ENCODE measurements around the gene DUS1L. TPM values are rescaled to one million over a fixed set of nuclear protein-coding genes. Genes with fewer than 3 reads are reported as not detected.

DUS1L gene
- total RNA-seq, 1 donor from 2014 or later: 35.7 TPM

DNA sequence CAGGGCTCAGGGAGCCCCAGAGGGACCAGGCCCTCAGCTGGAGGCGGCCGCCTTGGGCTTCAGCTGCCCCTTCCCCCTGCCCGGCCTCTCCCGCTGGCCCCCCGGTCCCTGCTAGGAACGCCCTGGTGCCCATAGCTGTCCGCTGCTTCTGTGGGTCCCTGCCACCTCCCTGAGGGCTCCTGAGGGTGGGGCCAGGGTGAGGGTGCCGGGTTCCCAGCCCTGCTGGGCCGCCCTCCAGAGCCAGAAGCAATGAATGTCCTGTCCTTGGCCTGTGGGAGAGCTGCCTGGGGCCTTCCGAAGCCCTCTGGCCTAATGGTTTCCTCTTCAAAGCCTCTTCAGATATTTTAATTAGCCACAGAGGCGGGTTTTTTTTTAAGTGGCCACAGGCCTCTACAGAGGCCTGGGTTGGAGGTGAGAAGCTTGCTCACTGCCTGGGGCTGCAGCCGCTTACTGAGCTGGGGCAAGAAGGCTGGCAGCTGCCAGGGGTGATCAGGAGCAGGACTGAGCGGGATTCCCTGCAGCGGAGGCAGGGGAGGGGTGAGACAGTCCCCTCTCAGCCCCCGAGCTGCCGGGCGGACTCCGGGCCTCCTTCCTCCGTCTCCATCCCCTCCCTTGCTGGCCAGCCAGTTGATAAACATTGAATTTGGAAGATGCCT, 52.8 kb downstream of the DUS1L start:
- no peak for DNase-seq

DNA sequence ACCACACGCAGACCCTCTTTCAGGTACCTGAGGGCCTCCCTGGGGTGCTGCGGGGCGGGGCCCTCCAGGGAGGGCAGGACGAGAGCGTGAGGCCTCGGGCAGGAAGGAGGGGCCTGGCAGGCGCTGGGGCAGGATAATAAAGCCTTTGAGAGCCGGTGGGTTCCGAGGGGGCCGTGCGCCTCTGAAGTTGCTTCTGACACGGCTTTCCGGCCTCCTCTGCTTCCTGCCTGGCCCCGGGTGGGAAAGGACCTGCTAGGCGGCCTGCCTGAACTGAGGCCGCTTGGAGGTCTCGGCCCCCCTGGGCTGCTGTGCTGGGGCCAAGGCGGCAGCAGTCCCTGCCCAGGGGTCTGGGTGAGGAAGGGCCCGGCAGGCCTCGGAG, 53.4 kb downstream of the DUS1L start:
- DNase-seq: no peak

- no peak for DNase-seq
These were observed 53.9 kb downstream of the DUS1L start for GRCh38 chr17:82011617-82012187.

- no peak for DNase-seq
These were observed 54.8 kb downstream of the DUS1L start for GRCh38 chr17:82010575-82011525.

DNA sequence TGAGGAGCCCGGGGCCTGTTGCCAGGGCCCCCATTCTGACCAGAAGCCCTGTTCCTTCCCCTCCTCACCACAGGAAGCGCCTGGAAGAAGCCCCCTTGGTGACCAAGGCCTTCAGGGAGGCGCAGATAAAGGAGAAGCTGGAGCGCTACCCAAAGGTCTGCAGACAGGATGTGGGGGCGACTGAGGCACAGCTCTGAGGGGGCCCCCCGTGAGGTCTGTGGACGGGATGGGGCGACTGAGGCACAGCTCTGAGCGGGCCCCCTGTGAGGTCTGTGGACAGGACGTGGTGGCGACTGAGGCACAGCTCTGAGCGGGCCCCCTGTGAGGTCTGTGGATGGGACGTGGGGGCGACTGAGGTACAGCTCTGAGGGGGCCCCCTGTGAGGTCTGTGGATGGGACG, 56.2 kb downstream of the DUS1L start:
- no peak for DNase-seq

GRCh38 chr17:82008941-82009405, 56.6 kb downstream of the DUS1L start:
- no peak for DNase-seq

DNA sequence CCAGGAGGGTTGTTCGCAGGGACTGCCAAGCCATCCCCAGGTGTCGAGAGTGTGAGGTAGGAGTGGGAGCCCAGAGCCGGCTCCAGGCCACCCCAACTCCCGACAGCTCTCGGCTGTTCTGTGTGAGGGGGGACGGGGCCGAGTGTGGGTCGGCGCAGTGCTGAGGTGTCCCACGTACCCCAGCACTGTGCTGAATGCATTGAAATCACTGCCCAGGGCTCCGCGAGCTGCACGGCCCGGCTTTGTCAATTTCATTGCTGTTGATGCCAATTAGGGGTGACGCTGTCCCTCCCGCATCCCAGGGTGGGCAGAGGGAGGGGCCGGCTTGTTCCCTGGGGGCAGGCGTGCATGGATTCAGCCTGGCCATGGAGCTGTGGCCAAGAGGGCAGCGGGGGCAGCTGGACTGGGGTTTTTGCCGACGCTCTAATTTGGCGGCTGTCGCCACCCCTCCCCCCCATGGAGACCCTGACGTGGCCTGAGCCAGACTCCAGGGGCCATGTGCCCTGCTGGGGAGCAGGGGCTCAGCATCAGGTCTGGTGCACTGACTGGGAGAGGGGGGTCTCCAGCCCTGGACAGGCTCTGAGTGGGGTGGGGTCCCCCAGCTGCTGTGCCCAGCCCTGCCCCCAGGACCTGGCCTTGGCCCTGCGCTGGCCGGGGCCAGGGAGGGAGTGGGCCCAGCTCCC, 57.2 kb downstream of the DUS1L start:
- DNase-seq: no peak

Other genes with a start within 250 kb of the DUS1L start
- 35.6 TPM for gene MCRIP1, start 232.5 kb downstream of the DUS1L start, total RNA-seq
- gene PPP1R27, start 230.8 kb downstream of the DUS1L start, total RNA-seq: 10.0 TPM
- 208 TPM for gene P4HB, start 205.3 kb downstream of the DUS1L start, total RNA-seq
- 51.6 TPM for gene ARHGDIA, start 194.5 kb downstream of the DUS1L start, total RNA-seq
- 67.6 TPM for gene ALYREF, start 174.2 kb downstream of the DUS1L start, total RNA-seq
- gene ANAPC11, start 174.1 kb downstream of the DUS1L start, total RNA-seq: 60.1 TPM
- 0.59 TPM for gene NPB, start 163.6 kb downstream of the DUS1L start, total RNA-seq
- 18.6 TPM for gene PCYT2, start 154.4 kb downstream of the DUS1L start, total RNA-seq
- 12.6 TPM for gene SIRT7, start 147.6 kb downstream of the DUS1L start, total RNA-seq
- gene MAFG, start 138.1 kb downstream of the DUS1L start, total RNA-seq: 8.1 TPM
- gene PYCR1, start 128.5 kb downstream of the DUS1L start, total RNA-seq: 49.4 TPM
- gene MYADML2, start 118.6 kb downstream of the DUS1L start, total RNA-seq: 3.2 TPM
- 1.7 TPM for gene NOTUM, start 104.6 kb downstream of the DUS1L start, total RNA-seq
- gene ASPSCR1, start 88.2 kb downstream of the DUS1L start, total RNA-seq: 19.2 TPM
- 19.7 TPM for gene CENPX, start 42.9 kb downstream of the DUS1L start, total RNA-seq
- 8.6 TPM for gene LRRC45, start 42.5 kb downstream of the DUS1L start, total RNA-seq
- gene RAC3, start 34.1 kb downstream of the DUS1L start, total RNA-seq: 15.6 TPM
- gene DCXR, start 28.1 kb downstream of the DUS1L start, total RNA-seq: 33.4 TPM
- gene RFNG, start 14.0 kb downstream of the DUS1L start, total RNA-seq: 19.3 TPM
- 35.5 TPM for gene GPS1, start 13.9 kb downstream of the DUS1L start, total RNA-seq
- gene FASN, start 32.4 kb upstream of the DUS1L start, total RNA-seq: 262 TPM
- 22.6 TPM for gene CCDC57, start 147.0 kb upstream of the DUS1L start, total RNA-seq
- gene SLC16A3, start 163.2 kb upstream of the DUS1L start, total RNA-seq: 16.3 TPM
- gene CSNK1D, start 207.9 kb upstream of the DUS1L start, total RNA-seq: 40.5 TPM

All from skin of body (tissue), 2 donors.